Neural cell (in vitro differentiated cells): ENCODE data around the gene AMD1.

Source experiments
- CTCF ChIP-seq: fragments of 450-650 bp; IDR thresholded peaks from 2 replicates; pipeline ENCODE4 v1.5.1; 2014; ENCODE audit warnings: antibody characterized with exemption, mild to moderate bottlenecking, moderate library complexity; ENCODE audit not compliant: poor library complexity, severe bottlenecking
- EP300 ChIP-seq: fragments of 450-650 bp; conservative IDR thresholded peaks from 2 replicates; pipeline ENCODE4 v1.6.1; 2014; ENCODE audit warnings: antibody characterized with exemption, mild to moderate bottlenecking, moderate library complexity; ENCODE audit not compliant: poor library complexity, severe bottlenecking
- MXI1 ChIP-seq: fragments of 450-650 bp; conservative IDR thresholded peaks from 2 replicates; pipeline ENCODE4 v1.6.1; 2014; ENCODE audit warnings: antibody characterized with exemption, mild to moderate bottlenecking; ENCODE audit not compliant: poor library complexity, severe bottlenecking
- POLR2AphosphoS5 ChIP-seq: IDR thresholded peaks from 2 replicates; pipeline ENCODE4 v1.6.1; 2012

GRCh38 chr6:110902091-110902490, 27.5 kb downstream of the AMD1 start:
- TF ChIP-seq CTCF (no peak), EP300 (no peak), POLR2AphosphoS5 (no peak), MXI1 (no peak)
